ENCODE results near the gene LCN1. TPM values are rescaled to one million over a fixed set of nuclear protein-coding genes. Genes with fewer than 3 reads are reported as not detected.
"Not testable (repeated sequence)": the region's sequence is repeated elsewhere in the genome, so short reads cannot be mapped to it uniquely, and the experiment has no call there.

The LCN1 gene
- total RNA-seq, 1 donor from 2014 or later, result not detected

DNA sequence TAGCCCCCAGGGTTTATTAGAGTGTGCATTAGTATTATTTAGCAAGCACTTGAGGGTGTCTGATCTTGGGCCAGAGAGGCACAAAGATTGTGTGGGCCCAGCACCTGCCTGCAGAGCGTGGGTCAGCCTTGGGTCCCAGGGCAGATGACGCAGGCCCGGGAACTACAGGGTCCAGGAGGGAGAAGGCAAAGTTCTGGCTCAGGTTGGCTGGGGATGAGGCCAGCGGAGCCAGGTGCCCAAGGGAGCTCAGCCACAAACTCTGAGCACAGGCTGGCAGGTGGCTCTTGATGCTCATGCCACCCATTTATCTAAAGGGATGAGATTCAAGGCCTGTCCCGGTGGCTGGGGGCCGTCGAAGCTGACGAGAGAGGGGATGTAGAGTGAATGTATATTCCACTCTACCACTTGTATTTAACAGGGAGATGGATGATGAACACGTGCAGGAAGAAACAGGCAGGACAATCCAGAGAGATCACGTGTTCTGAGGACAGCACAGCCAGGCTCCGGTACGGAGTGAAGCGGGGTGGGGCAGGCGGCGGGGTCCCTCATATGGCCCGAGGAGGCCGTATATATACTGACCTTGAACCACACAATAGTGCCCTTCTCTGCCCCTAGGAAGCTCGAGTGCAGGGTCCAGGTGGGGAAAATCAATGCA, 23.9 kb downstream of the LCN1 start:
- Histone ChIP-seq H3F3A (ENCODE audit: low read depth) (no peaks in the 10 kb centered on the region), H3K9me3 (ENCODE audit: low read depth) (no peaks in the 10 kb centered on the region), H2AFZ (replicated peaks) (no peak overlapping the region), H3K27me3 (no peaks in the 10 kb centered on the region), H4K20me1 (ENCODE audit: low read depth) (no peaks in the 10 kb centered on the region), H3K27ac (no peak overlapping the region), H3K4me2 (no peak overlapping the region), H3K9ac (no peak overlapping the region), H3K4me3 (no peak overlapping the region), H3K36me3 (no peaks in the 10 kb centered on the region), H3K79me2 (ENCODE audit: low read depth) (no peaks in the 10 kb centered on the region), H3K4me1 (no peaks in the 10 kb centered on the region)
- no peak overlapping the region for H3K27ac Mint-ChIP-seq
- DNase-seq (ENCODE audit: low spot score), result no peak
- H3K4me1 Mint-ChIP-seq, result no peaks in the 10 kb centered on the region
- H3K9me3 Mint-ChIP-seq, result peaks cover 2% of the 10 kb centered on the region
- H3K36me3 Mint-ChIP-seq, result no peaks in the 10 kb centered on the region
- no peak overlapping the region for H3K4me3 Mint-ChIP-seq
- no peak for TF ChIP-seq EZH2 (IDR thresholded peaks at IDR 0.05)
- TF ChIP-seq, protein P1, sequence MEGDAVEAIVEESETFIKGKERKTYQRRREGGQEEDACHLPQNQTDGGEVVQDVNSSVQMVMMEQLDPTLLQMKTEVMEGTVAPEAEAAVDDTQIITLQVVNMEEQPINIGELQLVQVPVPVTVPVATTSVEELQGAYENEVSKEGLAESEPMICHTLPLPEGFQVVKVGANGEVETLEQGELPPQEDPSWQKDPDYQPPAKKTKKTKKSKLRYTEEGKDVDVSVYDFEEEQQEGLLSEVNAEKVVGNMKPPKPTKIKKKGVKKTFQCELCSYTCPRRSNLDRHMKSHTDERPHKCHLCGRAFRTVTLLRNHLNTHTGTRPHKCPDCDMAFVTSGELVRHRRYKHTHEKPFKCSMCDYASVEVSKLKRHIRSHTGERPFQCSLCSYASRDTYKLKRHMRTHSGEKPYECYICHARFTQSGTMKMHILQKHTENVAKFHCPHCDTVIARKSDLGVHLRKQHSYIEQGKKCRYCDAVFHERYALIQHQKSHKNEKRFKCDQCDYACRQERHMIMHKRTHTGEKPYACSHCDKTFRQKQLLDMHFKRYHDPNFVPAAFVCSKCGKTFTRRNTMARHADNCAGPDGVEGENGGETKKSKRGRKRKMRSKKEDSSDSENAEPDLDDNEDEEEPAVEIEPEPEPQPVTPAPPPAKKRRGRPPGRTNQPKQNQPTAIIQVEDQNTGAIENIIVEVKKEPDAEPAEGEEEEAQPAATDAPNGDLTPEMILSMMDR (IDR thresholded peaks at IDR 0.05), result no peak
- no peak for TF ChIP-seq EZH2phosphoT487 (IDR thresholded peaks at IDR 0.05)
- H3K27me3 Mint-ChIP-seq (ENCODE audit: insufficient read depth, low read depth), result peaks cover 6% of the 10 kb centered on the region

GRCh38 chr9:135545646-135546176, 24.5 kb downstream of the LCN1 start, which contains the start of gene OBP2A:
Gene OBP2A, plus strand, starts transcription at chr9:135546126. Its CDS starts 55 bp downstream, at chr9:135546181.
- not testable (repeated sequence) for H3K4me3 ChIP-seq; H3K36me3 ChIP-seq; H3K27me3 Mint-ChIP-seq (ENCODE audit: insufficient read depth, low read depth); H3K9me3 ChIP-seq (ENCODE audit: low read depth); H3K27ac Mint-ChIP-seq; H2AFZ ChIP-seq (replicated peaks); H3K4me1 ChIP-seq; H3K79me2 ChIP-seq (ENCODE audit: low read depth); DNase-seq (ENCODE audit: low spot score); H3K27me3 ChIP-seq; H4K20me1 ChIP-seq (ENCODE audit: low read depth); H3K4me2 ChIP-seq; H3K36me3 Mint-ChIP-seq; H3K27ac ChIP-seq; H3K4me3 Mint-ChIP-seq; H3F3A ChIP-seq (ENCODE audit: low read depth); H3K9ac ChIP-seq; H3K9me3 Mint-ChIP-seq; H3K4me1 Mint-ChIP-seq

- not testable (repeated sequence) for H3K36me3 Mint-ChIP-seq; H3K27me3 ChIP-seq; H3F3A ChIP-seq (ENCODE audit: low read depth)
Observed at GRCh38 chr9:135546792-135547617, 25.8 kb downstream of the LCN1 start.

GRCh38 chr9:135547756-135548736, 26.8 kb downstream of the LCN1 start:
- Histone ChIP-seq H3K36me3 (no peaks in the 10 kb centered on the region), H3K27me3 (no peaks in the 10 kb centered on the region), H3K27ac (no peak overlapping the region), H3F3A (ENCODE audit: low read depth) (no peaks in the 10 kb centered on the region), H2AFZ (replicated peaks) (no peak overlapping the region), H3K4me1 (no peaks in the 10 kb centered on the region), H3K4me2 (no peak overlapping the region), H3K9ac (no peak overlapping the region), H3K9me3 (ENCODE audit: low read depth) (no peaks in the 10 kb centered on the region), H3K79me2 (ENCODE audit: low read depth) (no peaks in the 10 kb centered on the region), H4K20me1 (ENCODE audit: low read depth) (no peaks in the 10 kb centered on the region), H3K4me3 (no peak overlapping the region)
- DNase-seq (ENCODE audit: low spot score), result no peak
- no peaks in the 10 kb centered on the region for H3K36me3 Mint-ChIP-seq
- no peaks in the 10 kb centered on the region for H3K4me1 Mint-ChIP-seq
- H3K4me3 Mint-ChIP-seq, result no peak overlapping the region
- TF ChIP-seq EZH2phosphoT487 (IDR thresholded peaks at IDR 0.05) (no peak), EZH2 (IDR thresholded peaks at IDR 0.05) (no peak)
- TF ChIP-seq, protein P1 (IDR thresholded peaks at IDR 0.05), result no peak
- H3K27me3 Mint-ChIP-seq (ENCODE audit: insufficient read depth, low read depth), result no peaks in the 10 kb centered on the region
- no peak overlapping the region for H3K27ac Mint-ChIP-seq
- H3K9me3 Mint-ChIP-seq, result peaks cover 2% of the 10 kb centered on the region

More at GRCh38 chr9:135546792-135547617, 25.8 kb downstream of the LCN1 start:
- H3K79me2 ChIP-seq (ENCODE audit: low read depth); H3K4me2 ChIP-seq; H3K9me3 ChIP-seq (ENCODE audit: low read depth); DNase-seq (ENCODE audit: low spot score); H3K9ac ChIP-seq; H3K27ac Mint-ChIP-seq; H3K4me1 Mint-ChIP-seq; H3K9me3 Mint-ChIP-seq; H3K36me3 ChIP-seq; H3K27me3 Mint-ChIP-seq (ENCODE audit: insufficient read depth, low read depth); H4K20me1 ChIP-seq (ENCODE audit: low read depth); H3K4me1 ChIP-seq; H3K4me3 ChIP-seq; H3K4me3 Mint-ChIP-seq; H3K27ac ChIP-seq; H2AFZ ChIP-seq (replicated peaks): not testable (repeated sequence)

DNA sequence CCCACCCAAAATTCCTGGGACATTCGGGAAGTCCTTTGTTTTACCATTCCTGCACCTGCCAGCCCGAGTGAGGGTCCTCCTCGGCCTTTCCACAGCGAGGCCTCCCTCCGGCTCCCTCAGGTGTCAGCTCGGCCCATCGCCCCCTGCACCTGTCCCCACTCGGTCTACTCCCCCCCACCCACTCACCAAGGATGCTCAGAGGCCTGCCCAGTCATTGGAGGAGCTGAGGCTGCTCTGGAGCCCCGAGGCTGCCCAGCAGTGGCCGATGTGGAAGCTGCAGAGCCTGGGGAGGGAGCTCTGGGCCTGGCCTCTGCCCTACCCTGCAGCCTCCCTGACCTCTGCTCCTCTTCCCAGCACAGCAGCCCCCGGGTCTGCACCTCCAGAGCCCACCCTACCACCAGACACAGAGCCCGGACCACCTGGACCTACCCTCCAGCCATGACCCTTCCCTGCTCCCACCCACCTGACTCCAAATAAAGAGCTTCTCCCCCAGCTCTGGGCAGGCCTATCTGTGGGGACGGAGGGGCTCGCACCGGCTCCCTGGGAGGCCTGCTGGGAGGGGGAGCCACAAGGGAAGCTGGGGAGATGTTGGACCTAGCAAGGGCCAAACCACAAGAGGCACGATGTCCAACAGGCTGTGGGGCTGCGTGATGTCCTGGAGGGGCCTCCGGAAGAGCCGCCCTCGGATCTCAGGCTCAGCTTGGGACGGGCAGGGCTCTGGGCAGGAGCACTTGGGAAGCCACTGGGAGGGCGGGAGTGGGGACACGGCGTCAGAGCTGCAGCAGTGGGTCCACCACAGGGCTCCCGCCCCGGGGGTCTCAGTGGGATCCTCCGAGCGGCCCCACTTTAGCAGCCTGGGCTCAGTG, 28.5 kb downstream of the LCN1 start:
- not testable (repeated sequence) for H3K79me2 ChIP-seq (ENCODE audit: low read depth); DNase-seq (ENCODE audit: low spot score); H3F3A ChIP-seq (ENCODE audit: low read depth); H3K4me3 Mint-ChIP-seq; H4K20me1 ChIP-seq (ENCODE audit: low read depth); H3K36me3 ChIP-seq; H3K9ac ChIP-seq; H3K4me2 ChIP-seq; H3K27me3 Mint-ChIP-seq (ENCODE audit: insufficient read depth, low read depth); H3K4me1 Mint-ChIP-seq; H3K9me3 Mint-ChIP-seq; H3K27me3 ChIP-seq; H3K9me3 ChIP-seq (ENCODE audit: low read depth); H3K36me3 Mint-ChIP-seq; H3K4me1 ChIP-seq; H3K27ac Mint-ChIP-seq; H3K27ac ChIP-seq; H2AFZ ChIP-seq (replicated peaks); H3K4me3 ChIP-seq

All from neural progenitor cell (in vitro differentiated cells).